ELF-1 (cell line): ENCODE results near the gene SELENOK.

Experiments
- DNase-seq: peaks from one replicate; pipeline ENCODE4 v3.0.0-alpha.2; 2016; ENCODE audit warnings: low read depth, low spot score

SELENOK gene

GRCh38 chr3:53843195-53844177 is 48.2 kb downstream of the SELENOK start:
- DNase-seq, result peak; percentile 15

- DNase-seq, result peak; percentile 43
These were observed 49.0 kb downstream of the SELENOK start for GRCh38 chr3:53842436-53843194.

GRCh38 chr3:53841296-53841695 is 50.4 kb downstream of the SELENOK start:
- DNase-seq, result no peak

- no peak for DNase-seq
These were observed 54.3 kb downstream of the SELENOK start for GRCh38 chr3:53837331-53837730.

GRCh38 chr3:53836084-53836872 is 55.4 kb downstream of the SELENOK start:
- DNase-seq, result no peak

- DNase-seq, result no peak
These were observed 56.4 kb downstream of the SELENOK start for GRCh38 chr3:53835257-53835656.

- DNase-seq, result no peak
These were observed 57.1 kb downstream of the SELENOK start for GRCh38 chr3:53834429-53835095.
